Measurements from ENCODE around the gene FA2H. TPM values are rescaled to one million over a fixed set of nuclear protein-coding genes. Genes with fewer than 3 reads are reported as not detected.
"Not testable (repeated sequence)": the region's sequence is repeated elsewhere in the genome, so short reads cannot be mapped to it uniquely, and the experiment has no call there.

FA2H gene
- total RNA-seq, 1 donor from 2014 or later = not detected

GRCh38 chr16:74679983-74680382 is 94.6 kb downstream of the FA2H start:
- peaks cover 3% of the 10 kb centered on the region for H3K4me1 Mint-ChIP-seq (ENCODE audit: unreplicated experiment)
- H3K36me3 Mint-ChIP-seq (ENCODE audit: low read depth, unreplicated experiment) = peaks cover 11% of the 10 kb centered on the region
- no peak overlapping the region for H3K4me3 Mint-ChIP-seq (ENCODE audit: unreplicated experiment)
- H3K27ac Mint-ChIP-seq (ENCODE audit: unreplicated experiment) = no peak overlapping the region
- no peak for DNase-seq (ENCODE audit: low spot score)
- no peaks in the 10 kb centered on the region for H3K27me3 Mint-ChIP-seq (ENCODE audit: unreplicated experiment)
- no peaks in the 10 kb centered on the region for H3K9me3 Mint-ChIP-seq (ENCODE audit: unreplicated experiment)
- TF ChIP-seq CTCF (IDR thresholded peaks at IDR 0.05; ENCODE audit: unreplicated experiment) = no peak

- no peak for TF ChIP-seq CTCF (IDR thresholded peaks at IDR 0.05; ENCODE audit: unreplicated experiment)
- Mint-ChIP-seq H3K27ac (ENCODE audit: unreplicated experiment) (no peak overlapping the region), H3K9me3 (ENCODE audit: unreplicated experiment) (no peaks in the 10 kb centered on the region), H3K27me3 (ENCODE audit: unreplicated experiment) (no peaks in the 10 kb centered on the region), H3K36me3 (ENCODE audit: low read depth, unreplicated experiment) (peaks cover 15% of the 10 kb centered on the region), H3K4me1 (ENCODE audit: unreplicated experiment) (peaks cover 14% of the 10 kb centered on the region), H3K4me3 (ENCODE audit: unreplicated experiment) (no peak overlapping the region)
- no peak for DNase-seq (ENCODE audit: low spot score)
Observed at GRCh38 chr16:74677868-74678267, 96.8 kb downstream of the FA2H start.

- Mint-ChIP-seq H3K9me3 (ENCODE audit: unreplicated experiment) (no peaks in the 10 kb centered on the region), H3K27me3 (ENCODE audit: unreplicated experiment) (no peaks in the 10 kb centered on the region), H3K4me1 (ENCODE audit: unreplicated experiment) (peaks cover 17% of the 10 kb centered on the region), H3K36me3 (ENCODE audit: low read depth, unreplicated experiment) (peaks cover 17% of the 10 kb centered on the region), H3K4me3 (ENCODE audit: unreplicated experiment) (peak overlapping the region; percentile 69), H3K27ac (ENCODE audit: unreplicated experiment) (no peak overlapping the region)
- TF ChIP-seq CTCF (IDR thresholded peaks at IDR 0.05; ENCODE audit: unreplicated experiment) = no peak
- no peak for DNase-seq (ENCODE audit: low spot score)
Observed at GRCh38 chr16:74673876-74674275, 100.7 kb downstream of the FA2H start.

GRCh38 chr16:74668877-74669276 is 105.7 kb downstream of the FA2H start:
- H3K4me3 Mint-ChIP-seq (ENCODE audit: unreplicated experiment); H3K27me3 Mint-ChIP-seq (ENCODE audit: unreplicated experiment); DNase-seq (ENCODE audit: low spot score); H3K27ac Mint-ChIP-seq (ENCODE audit: unreplicated experiment); H3K9me3 Mint-ChIP-seq (ENCODE audit: unreplicated experiment): not testable (repeated sequence)
- Mint-ChIP-seq H3K36me3 (ENCODE audit: low read depth, unreplicated experiment) (peaks cover 10% of the 10 kb centered on the region), H3K4me1 (ENCODE audit: unreplicated experiment) (peaks cover 24% of the 10 kb centered on the region)

- TF ChIP-seq CTCF (IDR thresholded peaks at IDR 0.05; ENCODE audit: unreplicated experiment) = no peak
- H3K27ac Mint-ChIP-seq (ENCODE audit: unreplicated experiment) = peak overlapping the region; percentile 82
- peaks cover 17% of the 10 kb centered on the region for H3K36me3 Mint-ChIP-seq (ENCODE audit: low read depth, unreplicated experiment)
- DNase-seq (ENCODE audit: low spot score) = peak; percentile 51
- H3K4me3 Mint-ChIP-seq (ENCODE audit: unreplicated experiment) = peak overlapping the region; percentile 91
- H3K27me3 Mint-ChIP-seq (ENCODE audit: unreplicated experiment) = peaks cover 2% of the 10 kb centered on the region
- H3K9me3 Mint-ChIP-seq (ENCODE audit: unreplicated experiment) = no peaks in the 10 kb centered on the region
- H3K4me1 Mint-ChIP-seq (ENCODE audit: unreplicated experiment) = peaks cover 20% of the 10 kb centered on the region
Observed at GRCh38 chr16:74667255-74667700, 107.3 kb downstream of the FA2H start.

Data from endothelial cell (in vitro differentiated cells).